Ascending aorta (tissue), 2 donors: Measurements from ENCODE around the gene PIAS4. TPM values are rescaled to one million over a fixed set of nuclear protein-coding genes. Genes with fewer than 3 reads are reported as not detected.
A peak's percentile ranks its signal among the peaks of the same experiment; 100 is the strongest.

Source experiments
- DNase-seq, 2 donors: peaks; one replicate each; pipeline ENCODE4 v3.0.0-alpha.2; 2019; ENCODE audit warnings: low spot score in 2 of 2
- H3K27ac ChIP-seq, 2 donors: fragments of 200-600 bp; sonication (generic); one replicate each; pipeline ENCODE4 v1.5.1; 2016 to 2017; ENCODE audit warnings: mild to moderate bottlenecking in 1 of 2
- H3K27me3 ChIP-seq: fragments of 200-600 bp; sonication (generic); one replicate; pipeline ENCODE4 v1.5.1; 2017
- H3K36me3 ChIP-seq, 2 donors: fragments of 200-600 bp; sonication (generic); one replicate each; pipeline ENCODE4 v1.5.1; 2016
- H3K4me1 ChIP-seq, 2 donors: fragments of 200-600 bp; sonication (generic); one replicate each; pipeline ENCODE4 v1.5.1; 2016 to 2017; ENCODE audit warnings: mild to moderate bottlenecking in 1 of 2
- H3K4me3 ChIP-seq, 2 donors: fragments of 200-600 bp; sonication (generic); one replicate each; pipeline ENCODE4 v1.5.1; 2016 to 2017; ENCODE audit warnings: mild to moderate bottlenecking in 1 of 2
- H3K9me3 ChIP-seq, 2 donors: fragments of 200-600 bp; sonication (generic); one replicate each; pipeline ENCODE4 v1.5.1; 2016
- CTCF ChIP-seq, 3 experiments: fragments of 200-600 bp in 2 of 3; fragments of 450-650 bp in 1 of 3; sonication (generic) in 2 of 3; IDR thresholded peaks; one replicate each; pipeline ENCODE4 v1.5.1; 2016 to 2019; ENCODE audit warnings: antibody characterized with exemption in 3 of 3, mild to moderate bottlenecking in 1 of 3, moderate library complexity in 1 of 3
- intact Hi-C: fragments of 100-400 bp; cut with DNase I; formaldehyde crosslinking; loops from one replicate; pipeline ENCODE4 v1.15.1; 2023
- total RNA-seq: library from RNA; depleted of rRNA; stranded (reverse); fragments of >200 nt; gene quantifications from one replicate; pipeline ENCODE4 v1.1.0, GENCODE V29; 2016

The PIAS4 gene
- total RNA-seq, 1 donor from 2014 or later: 30.8 TPM

GRCh38 chr19:4077800-4078684 is 70.5 kb downstream of the PIAS4 start:
- DNase-seq: no peak
- no peaks in the 10 kb centered on the region for H3K9me3 ChIP-seq
- intact Hi-C loops: no loop called here
- peaks cover 0 to 9% of the 10 kb centered on the region in 2 donors for H3K4me1 ChIP-seq
- no peak for TF ChIP-seq CTCF (IDR thresholded peaks at IDR 0.05)
- peak overlapping the region; percentile 29 to 31 for H3K27ac ChIP-seq
- peak overlapping the region; percentile 68 to 69 for H3K4me3 ChIP-seq
- H3K27me3 ChIP-seq: no peaks in the 10 kb centered on the region
- H3K36me3 ChIP-seq: no peaks in the 10 kb centered on the region

- H3K9me3 ChIP-seq: no peaks in the 10 kb centered on the region
- H3K36me3 ChIP-seq: no peaks in the 10 kb centered on the region
- no peak overlapping the region for H3K27ac ChIP-seq
- H3K4me1 ChIP-seq: peaks cover 0 to 9% of the 10 kb centered on the region in 2 donors
- H3K4me3 ChIP-seq: no peak overlapping the region
- no peaks in the 10 kb centered on the region for H3K27me3 ChIP-seq
- intact Hi-C loops: no loop called here
- TF ChIP-seq CTCF (IDR thresholded peaks at IDR 0.05): no peak
- DNase-seq: no peak
These were observed 72.9 kb downstream of the PIAS4 start for GRCh38 chr19:4080473-4080872.

- Histone ChIP-seq H3K9me3 (no peaks in the 10 kb centered on the region), H3K4me1 (peaks cover 0 to 9% of the 10 kb centered on the region in 2 donors), H3K27ac (no peak overlapping the region), H3K4me3 (no peak overlapping the region), H3K36me3 (no peaks in the 10 kb centered on the region), H3K27me3 (no peaks in the 10 kb centered on the region)
- TF ChIP-seq CTCF (IDR thresholded peaks at IDR 0.05): no peak
- DNase-seq: no peak
- intact Hi-C loops: no loop called here
These were observed 74.0 kb downstream of the PIAS4 start for GRCh38 chr19:4081441-4082129.

GRCh38 chr19:4082172-4082571 is 74.6 kb downstream of the PIAS4 start:
- H3K9me3 ChIP-seq: no peaks in the 10 kb centered on the region
- DNase-seq: no peak
- intact Hi-C loops: no loop called here
- no peaks in the 10 kb centered on the region for H3K27me3 ChIP-seq
- no peak overlapping the region for H3K4me3 ChIP-seq
- H3K4me1 ChIP-seq: peaks cover 0 to 9% of the 10 kb centered on the region in 2 donors
- H3K36me3 ChIP-seq: no peaks in the 10 kb centered on the region
- H3K27ac ChIP-seq: no peak overlapping the region
- no peak for TF ChIP-seq CTCF (IDR thresholded peaks at IDR 0.05)

GRCh38 chr19:4083677-4084546 is 76.4 kb downstream of the PIAS4 start:
- no peaks in the 10 kb centered on the region for H3K36me3 ChIP-seq
- intact Hi-C loops: no loop called here
- no peaks in the 10 kb centered on the region for H3K4me1 ChIP-seq
- no peaks in the 10 kb centered on the region for H3K27me3 ChIP-seq
- TF ChIP-seq CTCF (IDR thresholded peaks at IDR 0.05): no peak
- H3K4me3 ChIP-seq: peak overlapping the region in 1 of 2 donors; percentile 24
- no peaks in the 10 kb centered on the region for H3K9me3 ChIP-seq
- DNase-seq: no peak
- no peak overlapping the region for H3K27ac ChIP-seq
